A549 (cell line): ENCODE data around the gene GZF1. TPM values are rescaled to one million over a fixed set of nuclear protein-coding genes. Genes with fewer than 3 reads are reported as not detected.

Experiments used
- ATAC-seq, 2 experiments: fragments of 200-7000 bp in 1 of 2; fragments of >200 bp in 1 of 2; cut with Nextera tagmentation in 1 of 2; cut with Tn5 transposase in 1 of 2; 3 replicates each; pipeline versions ENCODE4 v1.8.0 to v1.9.1; 2018 to 2020; ENCODE audit warnings: mild to moderate bottlenecking in 1 of 2, moderate library complexity in 1 of 2
- CTCF ChIA-PET: fragments of 300-600 bp; sonication (Branson Sonifier 250); formaldehyde crosslinking; extraction: SDS; loops from one replicate; lab custom pipeline; 2021; ENCODE audit warnings: antibody characterized with exemption, inconsistent platforms; lab: Yijun Ruan, JAX
- POLR2A ChIA-PET: fragments of 350-600 bp; formaldehyde crosslinking; extraction: SDS; loops from one replicate; lab custom pipeline; 2021; ENCODE audit warnings: antibody characterized with exemption, inconsistent platforms; lab: Yijun Ruan, JAX
- DNase-seq, 2 experiments: peaks; one replicate each; pipeline versions ENCODE4 v3.0.0 to v3.0.0-alpha.2; 2011 to 2016; ENCODE audit warnings: low read depth in 1 of 2, low spot score in 1 of 2
- FAIRE-seq: peaks from 2 replicates; lab custom pipeline; 2011; peaks lifted over from hg19 to GRCh38; lab: Jason Lieb, UNC
- H3K27ac ChIP-seq, 2 experiments: fragments of >200 bp; sonication (Bioruptor Twin); formaldehyde crosslinking; 3 replicates each; pipeline ENCODE4 v1.5.1; 2016 to 2017
- H3K4me1 ChIP-seq: fragments of >200 bp; sonication (Bioruptor Twin); formaldehyde crosslinking; 3 replicates; pipeline ENCODE4 v1.6.1; 2016
- H3K4me2 ChIP-seq: fragments of >200 bp; sonication (Bioruptor Twin); formaldehyde crosslinking; 3 replicates; pipeline ENCODE4 v1.6.1; 2016
- H3K4me3 ChIP-seq: fragments of >200 bp; sonication (Bioruptor Twin); formaldehyde crosslinking; 3 replicates; pipeline ENCODE4 v1.5.1; 2016
- H3K9me3 ChIP-seq: fragments of >200 bp; sonication (Bioruptor Twin); formaldehyde crosslinking; 3 replicates; pipeline ENCODE4 v1.6.1; 2016
- ATOH8 ChIP-seq: fragments of 250-450 bp; sonication (Bioruptor Pico); IDR thresholded peaks from 2 replicates; pipeline ENCODE4 v1.5.0; 2020; ENCODE audit warnings: low read depth, mild to moderate bottlenecking, moderate library complexity
- CHD2 ChIP-seq: fragments of 150-350 bp; IDR thresholded peaks from 2 replicates; pipeline ENCODE4 v1.6.1; 2014; ENCODE audit warnings: low read length; ENCODE audit not compliant: partially characterized antibody
- CTCF ChIP-seq: fragments of >200 bp; sonication (Bioruptor Twin); formaldehyde crosslinking; IDR thresholded peaks from 3 replicates; pipeline ENCODE4 v1.5.1; 2016
- EHF ChIP-seq: fragments of 250-450 bp; sonication (Bioruptor Pico); IDR thresholded peaks from 2 replicates; pipeline ENCODE4 v1.5.0; 2020; ENCODE audit warnings: mild to moderate bottlenecking
- ELK1 ChIP-seq: fragments of 150-350 bp; IDR thresholded peaks from 2 replicates; pipeline ENCODE4 v1.6.1; 2014; ENCODE audit warnings: low read depth, mild to moderate bottlenecking, low read length
- EP300 ChIP-seq, 2 experiments: fragments of >200 bp; sonication (Bioruptor Twin); formaldehyde crosslinking; IDR thresholded peaks; 2 replicates in 1 of 2; 3 replicates in 1 of 2; pipeline ENCODE4 v1.6.1; 2016 to 2017
- FOSB ChIP-seq: fragments of 250-450 bp; sonication (Bioruptor Pico); IDR thresholded peaks from 2 replicates; pipeline ENCODE4 v1.5.0; 2020; ENCODE audit warnings: mild to moderate bottlenecking, moderate library complexity
- FOXS1 ChIP-seq: fragments of 250-450 bp; sonication (Bioruptor Pico); IDR thresholded peaks from 2 replicates; pipeline ENCODE4 v1.5.0; 2020; ENCODE audit warnings: mild to moderate bottlenecking, moderate library complexity
- GATA3 ChIP-seq: IDR thresholded peaks from 2 replicates; pipeline ENCODE4 v1.6.1; 2012; ENCODE audit warnings: borderline replicate concordance
- JUNB ChIP-seq: fragments of >200 bp; sonication (Bioruptor Twin); formaldehyde crosslinking; IDR thresholded peaks from 2 replicates; pipeline ENCODE4 v1.6.1; 2016
- KDM5A ChIP-seq: fragments of 200-600 bp; sonication (generic); IDR thresholded peaks from 2 replicates; pipeline ENCODE4 v1.6.1; 2016; ENCODE audit warnings: antibody characterized with exemption, mild to moderate bottlenecking
- MAX ChIP-seq: IDR thresholded peaks from 2 replicates; pipeline ENCODE4 v1.6.1; 2012
- NPAS2 ChIP-seq: fragments of 250-450 bp; sonication (Bioruptor Pico); IDR thresholded peaks from 2 replicates; pipeline ENCODE4 v1.8.0; 2022; ENCODE audit warnings: mild to moderate bottlenecking, moderate library complexity, borderline replicate concordance
- POLR2A ChIP-seq: IDR thresholded peaks from 2 replicates; pipeline ENCODE4 v1.6.1; 2012; ENCODE audit warnings: mild to moderate bottlenecking, low read length
- RAD21 ChIP-seq, 2 experiments: fragments of >200 bp in 1 of 2; sonication (Bioruptor Twin) in 1 of 2; formaldehyde crosslinking in 1 of 2; IDR thresholded peaks in 1 of 2; conservative IDR thresholded peaks in 1 of 2; 2 replicates in 1 of 2; 3 replicates in 1 of 2; pipeline ENCODE4 v1.6.1; 2012 to 2018; ENCODE audit warnings: inconsistent platforms in 1 of 2
- RCOR1 ChIP-seq: fragments of 150-350 bp; IDR thresholded peaks from 2 replicates; pipeline ENCODE4 v1.6.1; 2014; ENCODE audit warnings: antibody characterized with exemption, low read length, low read depth
- REST ChIP-seq: fragments of 200-600 bp; sonication (generic); IDR thresholded peaks from 2 replicates; pipeline ENCODE4 v1.6.1; 2016; ENCODE audit warnings: antibody characterized with exemption, mild to moderate bottlenecking, moderate library complexity
- RNF2 ChIP-seq: fragments of 200-600 bp; sonication (generic); IDR thresholded peaks from 2 replicates; pipeline ENCODE4 v1.6.1; 2016; ENCODE audit warnings: low read depth, mild to moderate bottlenecking, antibody characterized with exemption, moderate library complexity, borderline replicate concordance
- SMC3 ChIP-seq: fragments of >200 bp; sonication (Bioruptor Twin); formaldehyde crosslinking; IDR thresholded peaks from 3 replicates; pipeline ENCODE4 v1.6.1; 2018; ENCODE audit warnings: inconsistent platforms
- USF2 ChIP-seq: fragments of 450-650 bp; IDR thresholded peaks from 2 replicates; pipeline ENCODE4 v1.6.1; 2014; ENCODE audit warnings: antibody characterized with exemption
- WGBS: methylation state at CpG from one replicate; pipeline ENCODE4 v1.1.6; 2017; ENCODE audit errors: missing lambda C conversion rate; 5-methylcytosine and 5-hydroxymethylcytosine counted together
- polyA plus RNA-seq, 4 experiments: library from polyadenylated mRNA; depleted of rRNA in 3 of 4; stranded (reverse); fragments of >200 nt; fragmentation: RNase III in 1 of 4; extraction: RNeasy Plus Mini Kit Qiagen cat#74134 plus additional on column Dnase treatment in 1 of 4; gene quantifications; 2 replicates in 3 of 4; 3 replicates in 1 of 4; pipeline ENCODE4 v1.2.3, GENCODE V29; 2011 to 2017

Gene GZF1
- polyA plus RNA-seq, 2 of the 4 experiments (the other 2 are of a cell fraction), result 13.2 to 24.7 TPM

- Histone ChIP-seq H3K4me2 (no peak overlapping the region), H3K27ac (no peak overlapping the region), H3K4me3 (no peak overlapping the region)
- DNase-seq (peak; percentile 55 to 64), ATAC-seq (peak; percentile 81 to 93; a peak in 5 of 6 replicates)
- TF ChIP-seq RAD21 (conservative IDR thresholded peaks at IDR 0.05 in 1 of 2, IDR thresholded peaks at IDR 0.05 in 1 of 2) (peak; percentile 30 to 41; a peak in 3 of 5 replicates), SMC3 (peak; percentile 43; the same call in 2 of the 3 replicates), RCOR1 (no peak), CTCF (peak; percentile 28; the same call in 2 of the 3 replicates)
- TF ChIP-seq, all 56 proteins: peak for 3
- no peaks in the 10 kb centered on the region; the same call in 2 of the 3 replicates for H3K4me1 ChIP-seq
- CTCF ChIA-PET, result interaction anchor here (0.8 to 8.5 kb wide), 22 partner anchors 10 to 637 kb away, joined by 3 to 76 read pairs (median 5); partner anchors contain the start of gene NXT1
- 29% methylated on average over 8 of the region's 8 CpGs for WGBS
- FAIRE-seq, result peak; percentile 28
- H3K9me3 ChIP-seq, result peaks cover 5% of the 10 kb centered on the region; the same call in 1 of the 3 replicates
- POLR2A ChIA-PET, result no interaction called here
Measured at GRCh38 chr20:23320317-23320716, 41.7 kb upstream of the GZF1 start.

GRCh38 chr20:23325107-23325506 lies 36.9 kb upstream of the GZF1 start:
- DNase-seq (no peak), FAIRE-seq (no peak), ATAC-seq (no peak)
- TF ChIP-seq EHF (CRISPR knock-in tag) (no peak), FOXS1 (CRISPR knock-in tag) (no peak), ELK1 (no peak)
- no peak overlapping the region for H3K4me3 ChIP-seq
- H3K9me3 ChIP-seq, result no peaks in the 10 kb centered on the region
- no peaks in the 10 kb centered on the region; the same call in 2 of the 3 replicates for H3K4me1 ChIP-seq
- no peak overlapping the region for H3K27ac ChIP-seq
- ChIA-PET CTCF (interaction anchor here (0.6 to 8.5 kb wide), 7 partner anchors 8 to 987 kb away, joined by 3 to 76 read pairs (median 3); no protein-coding TSS in a partner anchor), POLR2A (interaction anchor here (0.6 kb wide), 1 partner anchor 265 kb away, joined by 3 read pairs; no protein-coding TSS in a partner anchor)
- H3K4me2 ChIP-seq, result no peak overlapping the region
- WGBS, result 9% methylated on average over 3 of the region's 3 CpGs

- TF ChIP-seq CHD2 (no peak), JUNB (no peak), FOSB (CRISPR knock-in tag) (no peak), SMC3 (no peak), POLR2A (no peak), EP300 (IDR thresholded peaks at IDR 0.05) (no peak), MAX (no peak), USF2 (no peak), ATOH8 (CRISPR knock-in tag) (no peak), CTCF (no peak), GATA3 (no peak), KDM5A (no peak), NPAS2 (CRISPR knock-in tag) (no peak), REST (no peak), RNF2 (no peak)
- no peak overlapping the region for H3K4me2 ChIP-seq
- no peak overlapping the region for H3K27ac ChIP-seq
- FAIRE-seq (no peak), DNase-seq (no peak), ATAC-seq (0 out of 6 replicates have a peak, but pooled peaks of 1 of the 2 experiments have one; percentile 25)
- ChIA-PET CTCF (interaction anchor here (1.1 to 8.5 kb wide), 4 partner anchors 12 to 635 kb away, joined by 3 to 76 read pairs (median 8); no protein-coding TSS in a partner anchor), POLR2A (no interaction called here)
- no peaks in the 10 kb centered on the region for H3K4me1 ChIP-seq
- no peak overlapping the region for H3K4me3 ChIP-seq
- 51% methylated on average over 8 of the region's 8 CpGs for WGBS
- H3K9me3 ChIP-seq, result no peaks in the 10 kb centered on the region
Measured at GRCh38 chr20:23326774-23327173, 35.2 kb upstream of the GZF1 start.
